Stimulated activated CD8-positive, alpha-beta memory T cell treated with anti-CD3 and anti-CD28 coated beads, Interleukin-15, amount 100 ng/mL, for 1 hour (primary cell): Measurements from ENCODE around the gene BTBD16.

Source experiments
- DNase-seq: peaks from one replicate; pipeline ENCODE4 v3.0.0-alpha.2; 2020; ENCODE audit warnings: low read depth

BTBD16 gene

DNA sequence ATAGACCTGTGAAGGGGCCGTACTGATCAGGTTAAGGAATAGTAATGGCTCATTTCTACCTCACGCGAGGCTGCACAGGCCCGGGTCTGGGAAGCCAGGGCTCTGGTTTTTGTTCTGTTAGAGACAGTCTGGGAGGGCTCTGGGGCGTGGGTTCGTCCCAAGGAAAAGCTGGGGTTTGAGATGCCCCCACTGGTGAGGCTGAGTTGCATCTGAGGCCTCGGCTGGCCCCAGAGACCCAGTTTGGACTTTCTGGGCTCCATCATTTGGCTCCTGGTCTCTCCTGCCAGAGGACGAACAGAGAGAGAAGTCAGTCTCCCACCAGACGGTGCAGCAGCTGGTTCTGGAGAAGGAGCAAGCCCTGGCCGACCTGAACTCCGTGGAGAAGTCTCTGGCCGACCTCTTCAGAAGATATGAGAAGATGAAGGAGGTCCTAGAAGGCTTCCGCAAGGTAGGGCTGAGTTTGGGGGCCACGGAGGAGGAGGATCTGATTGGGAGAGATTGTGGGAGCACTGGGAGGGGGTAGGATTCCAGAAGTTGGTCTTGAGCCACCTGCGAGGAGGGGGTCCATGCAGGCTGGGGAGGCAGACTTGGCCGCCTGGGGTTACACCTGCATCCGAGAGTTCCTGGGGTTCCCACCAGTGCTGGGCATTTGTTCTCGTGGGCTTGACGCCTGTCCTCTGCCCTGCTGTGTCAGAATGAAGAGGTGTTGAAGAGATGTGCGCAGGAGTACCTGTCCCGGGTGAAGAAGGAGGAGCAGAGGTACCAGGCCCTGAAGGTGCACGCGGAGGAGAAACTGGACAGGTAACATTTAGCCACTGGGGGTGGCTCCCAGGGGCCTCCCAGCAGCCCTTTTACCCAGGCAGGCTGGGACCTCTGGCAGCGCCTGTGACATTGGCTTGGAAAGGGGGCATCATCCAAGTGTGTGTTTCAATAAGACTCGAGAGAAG, 22.5 kb upstream of the BTBD16 start:
- DNase-seq, result no peak

DNA sequence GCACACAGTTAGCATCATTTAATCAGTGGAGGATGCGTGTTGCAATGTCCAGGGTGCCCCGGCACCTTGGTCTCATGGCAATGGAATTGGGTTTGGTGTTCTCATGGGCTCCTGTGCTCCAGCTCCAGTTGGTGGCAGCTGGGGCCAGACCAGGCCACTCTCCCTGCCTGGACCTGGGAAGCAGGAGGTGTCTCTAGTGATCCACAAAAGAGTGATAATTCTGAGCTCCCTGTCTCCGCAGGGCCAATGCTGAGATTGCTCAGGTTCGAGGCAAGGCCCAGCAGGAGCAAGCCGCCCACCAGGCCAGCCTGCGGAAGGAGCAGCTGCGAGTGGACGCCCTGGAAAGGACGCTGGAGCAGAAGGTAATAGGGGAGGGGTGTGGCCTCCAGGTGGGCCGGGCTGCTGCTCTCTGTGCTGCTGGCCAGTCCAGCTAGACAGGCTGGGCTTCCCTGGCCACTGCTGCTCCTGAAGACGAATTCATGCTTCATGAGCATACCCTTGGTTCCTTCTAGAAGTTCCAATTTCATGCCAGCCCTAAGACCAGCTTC, 21.7 kb upstream of the BTBD16 start:
- DNase-seq, result no peak

DNA sequence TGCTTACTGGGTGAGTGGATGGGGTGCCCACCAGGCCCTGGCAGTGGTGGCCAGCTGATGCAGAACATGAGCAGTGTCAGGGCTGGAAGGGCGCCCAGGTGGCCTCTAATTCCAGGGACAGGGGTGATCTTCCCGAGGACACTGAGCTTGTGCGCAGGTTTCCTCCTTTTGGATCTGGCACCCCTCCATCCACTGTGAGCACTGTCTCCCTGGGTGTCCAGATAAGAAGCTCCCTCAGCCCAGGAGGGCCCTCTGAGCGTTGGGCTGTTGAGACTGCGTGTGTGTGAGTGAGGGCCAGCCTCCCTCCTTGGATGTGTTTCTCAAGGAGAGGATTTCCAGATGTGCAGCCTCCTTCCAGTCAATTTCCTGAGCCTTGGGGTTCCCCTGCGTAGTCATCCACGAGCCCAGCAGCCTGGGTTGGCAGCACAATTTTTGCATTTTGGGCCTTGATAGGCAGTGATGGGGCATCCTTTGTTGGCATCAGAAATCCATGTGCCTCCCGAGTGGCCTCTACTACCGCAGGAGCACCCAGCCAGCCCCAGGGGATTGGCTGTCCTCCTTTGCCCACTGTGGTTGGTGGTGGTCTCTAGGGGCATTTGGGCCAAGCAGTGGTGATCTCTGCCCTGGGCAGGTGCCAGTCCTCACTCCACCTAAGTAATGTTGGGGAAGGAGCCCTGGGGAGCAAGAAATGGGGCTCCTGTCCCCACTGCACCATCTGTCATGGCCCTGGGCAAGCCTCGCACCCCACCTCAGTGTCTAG, 20.9 kb upstream of the BTBD16 start:
- no peak for DNase-seq

DNA sequence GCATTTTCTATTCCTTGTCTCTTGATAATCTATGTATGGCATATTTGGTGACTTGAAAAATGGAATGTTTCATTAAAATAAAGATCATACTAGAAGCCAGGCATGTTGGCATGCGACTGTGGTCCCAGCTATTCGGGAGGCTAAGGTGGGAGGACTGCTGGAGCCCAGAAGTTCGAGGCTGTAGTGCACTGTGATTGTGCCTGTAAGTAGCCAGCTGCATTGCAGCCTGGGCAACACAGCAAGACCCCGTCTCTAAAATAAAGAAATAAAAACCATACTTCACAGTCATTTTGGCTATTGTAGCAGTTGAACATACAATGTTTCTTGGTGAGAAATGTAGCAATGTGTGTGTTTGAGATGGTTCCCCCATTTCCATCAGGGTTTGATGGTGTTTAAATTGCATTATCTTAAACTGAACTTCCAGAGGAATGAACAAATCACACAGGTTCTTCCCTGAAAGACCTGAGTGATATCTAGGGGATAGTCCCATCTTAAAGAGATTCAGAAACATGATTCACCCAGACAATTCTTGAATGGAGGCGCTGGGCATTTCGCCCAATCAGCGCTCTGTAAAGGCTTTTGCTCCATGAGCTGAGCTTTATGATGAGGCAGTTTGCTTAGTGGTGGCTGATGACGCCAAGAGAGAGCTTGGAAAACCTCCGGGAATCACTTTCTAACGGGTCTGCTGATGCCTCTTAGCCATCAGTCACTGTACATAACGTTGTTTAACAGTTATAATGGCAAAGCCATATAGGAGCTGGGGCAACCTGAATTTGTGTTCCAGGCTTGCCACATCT, 19.4 kb upstream of the BTBD16 start:
- no peak for DNase-seq

DNA sequence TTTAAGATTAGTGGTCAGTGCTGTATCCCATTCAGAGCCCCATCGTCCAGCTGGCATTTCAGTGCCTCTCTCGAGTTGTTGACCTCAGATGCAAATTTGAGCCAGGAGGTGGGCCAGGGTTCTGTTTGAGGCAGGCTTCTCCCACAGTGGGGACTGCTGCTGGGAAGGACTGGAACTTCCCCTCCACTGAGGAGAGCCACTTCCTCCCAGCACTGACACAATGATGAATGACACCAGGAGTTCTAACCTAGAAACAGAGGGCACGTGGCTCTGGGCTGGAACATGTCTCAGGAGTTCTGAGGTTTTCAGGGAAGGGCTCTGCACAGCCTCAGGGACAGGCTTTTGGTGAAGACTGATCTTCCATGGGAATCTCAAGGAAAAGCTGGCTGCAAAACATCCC, 18.3 kb upstream of the BTBD16 start:
- no peak for DNase-seq

DNA sequence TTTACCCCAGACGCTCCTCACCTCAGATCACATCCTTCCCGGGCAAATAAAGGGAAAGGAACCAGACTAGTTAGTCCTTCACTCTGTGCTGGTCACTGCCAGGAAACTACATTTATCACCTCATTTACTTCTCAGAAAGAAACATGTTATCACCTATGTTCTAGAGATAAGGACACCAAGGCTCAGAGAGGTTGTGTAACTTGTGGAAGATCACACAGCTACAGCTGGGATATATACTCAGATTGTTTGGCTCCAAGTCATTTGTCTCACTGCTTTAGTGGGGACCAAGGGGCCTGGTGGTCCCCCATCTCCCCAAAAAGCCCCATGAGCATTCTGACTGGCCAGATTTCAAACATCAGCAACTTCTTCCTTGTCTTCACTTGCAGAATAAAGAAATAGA, 17.5 kb upstream of the BTBD16 start:
- DNase-seq, result no peak

DNA sequence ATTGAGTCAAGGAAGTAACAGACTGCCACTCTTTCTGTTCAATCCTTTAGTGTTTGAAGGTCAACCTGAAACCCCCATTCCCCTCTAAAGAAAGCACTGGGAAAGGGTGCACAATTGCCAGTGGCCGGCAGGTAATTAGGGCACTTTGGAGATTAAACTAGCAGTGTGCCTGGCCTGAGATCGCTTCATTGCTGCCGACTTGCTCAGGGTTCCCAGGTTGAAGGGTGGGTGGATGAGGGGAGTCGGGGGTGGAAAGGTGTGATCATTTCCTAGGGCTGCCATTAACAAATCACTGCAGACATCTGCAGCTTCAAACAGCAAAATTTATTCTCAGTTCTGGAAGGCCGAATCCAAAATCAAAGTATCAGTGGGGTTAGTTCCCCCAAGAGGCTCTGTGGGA, 16.3 kb upstream of the BTBD16 start:
- DNase-seq, result no peak

DNA sequence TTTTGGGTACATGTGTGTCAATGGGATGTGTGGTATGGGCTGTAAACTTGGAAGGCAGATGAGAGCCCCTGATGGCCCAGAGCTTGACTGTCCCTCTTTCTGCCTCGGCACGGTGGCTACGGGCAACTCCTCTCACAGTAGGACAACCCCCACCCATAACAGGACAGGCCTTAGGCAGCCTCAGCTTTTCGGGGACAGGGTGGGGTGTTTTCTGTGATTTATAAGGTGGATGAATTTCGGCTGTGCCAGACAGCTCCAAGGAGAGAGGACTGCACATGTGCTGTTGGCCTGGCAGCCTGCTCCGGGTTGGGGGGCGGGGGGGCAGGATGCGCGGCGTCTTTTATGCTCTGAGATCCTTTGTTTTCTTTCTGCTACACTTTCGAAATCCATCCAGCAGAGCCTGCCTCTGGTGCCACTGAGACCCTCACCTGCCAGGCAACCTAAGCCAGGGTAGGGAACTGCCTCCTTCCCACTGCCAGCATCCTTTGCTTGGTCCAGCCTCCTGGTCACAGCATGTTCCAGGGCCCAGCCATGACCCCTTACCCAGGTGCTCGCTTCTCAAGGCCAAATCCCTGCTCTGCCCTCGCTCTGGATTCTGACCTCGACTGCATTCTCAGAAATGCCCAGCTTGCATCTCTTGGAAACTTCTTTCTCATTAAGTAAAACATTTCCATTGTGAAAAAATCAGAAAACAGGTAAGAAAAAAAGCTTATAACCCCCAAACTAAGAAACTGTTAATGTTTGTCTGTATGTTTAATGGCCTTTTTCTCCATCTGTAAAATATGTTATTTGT, 15.4 kb upstream of the BTBD16 start:
- no peak for DNase-seq

DNA sequence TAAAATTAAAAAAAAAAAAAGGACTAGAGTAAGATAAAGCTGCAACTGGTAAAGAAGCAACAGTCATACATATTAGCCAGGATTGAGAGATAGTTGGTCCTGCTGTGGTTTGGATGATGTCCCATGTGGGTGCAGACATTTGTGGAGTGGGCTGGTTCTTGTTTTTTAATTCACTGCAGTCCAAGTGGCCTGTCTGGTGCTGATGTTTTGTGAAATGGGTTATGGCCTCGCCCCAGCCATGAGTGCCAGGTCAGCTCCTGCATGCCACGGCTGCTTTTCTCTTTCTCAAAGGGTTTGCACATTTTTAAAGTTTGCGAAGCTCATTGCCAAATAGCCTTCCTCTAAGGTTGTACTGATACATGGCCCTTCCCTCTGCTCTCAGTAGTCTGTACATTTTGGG, 14.1 kb upstream of the BTBD16 start:
- DNase-seq, result no peak

DNA sequence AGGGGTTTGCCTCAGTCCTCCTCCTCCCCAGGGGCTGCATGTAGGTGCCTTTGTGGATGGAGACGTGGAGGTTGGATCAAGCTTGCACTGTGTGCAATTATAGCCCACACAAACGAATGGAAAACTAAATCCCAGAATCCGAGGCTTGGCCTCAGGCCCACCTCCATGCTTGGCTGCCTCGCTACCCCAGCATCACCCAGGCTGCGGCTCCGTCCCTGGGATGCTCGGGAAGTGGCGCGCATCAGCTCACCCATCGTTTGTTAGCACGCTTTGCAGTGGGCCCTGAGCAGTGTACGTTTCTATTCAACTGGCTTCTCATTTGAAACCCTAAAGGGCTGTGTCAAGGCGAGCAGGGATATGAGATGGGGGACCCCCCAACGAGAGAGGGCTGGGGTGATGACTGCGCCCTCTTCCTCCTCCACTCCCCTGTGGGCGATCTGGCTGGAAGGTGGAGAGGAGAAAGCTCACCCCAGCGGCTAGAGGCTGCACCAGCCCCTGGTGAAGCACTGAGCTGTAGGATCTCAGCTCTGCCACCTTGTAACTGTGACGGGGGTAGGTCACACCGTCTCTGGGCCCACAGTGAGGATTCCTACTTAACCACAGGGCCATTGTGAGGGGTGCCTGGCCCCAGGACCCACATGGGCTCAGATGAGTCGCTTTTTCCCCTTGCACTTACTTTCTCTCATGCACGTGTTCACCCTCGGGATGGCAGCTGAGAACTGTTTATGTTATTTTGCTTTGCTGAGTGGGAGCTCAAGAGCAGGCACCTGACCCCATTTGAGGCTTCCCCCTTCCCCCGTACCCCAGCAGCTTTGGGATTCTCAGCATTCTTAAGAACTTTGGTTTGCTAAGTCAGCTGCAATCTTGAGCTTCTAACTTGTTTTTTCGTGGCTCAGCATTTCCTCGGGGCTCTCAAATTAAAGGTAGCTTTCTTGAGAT, 12.7 kb upstream of the BTBD16 start:
- no peak for DNase-seq

DNA sequence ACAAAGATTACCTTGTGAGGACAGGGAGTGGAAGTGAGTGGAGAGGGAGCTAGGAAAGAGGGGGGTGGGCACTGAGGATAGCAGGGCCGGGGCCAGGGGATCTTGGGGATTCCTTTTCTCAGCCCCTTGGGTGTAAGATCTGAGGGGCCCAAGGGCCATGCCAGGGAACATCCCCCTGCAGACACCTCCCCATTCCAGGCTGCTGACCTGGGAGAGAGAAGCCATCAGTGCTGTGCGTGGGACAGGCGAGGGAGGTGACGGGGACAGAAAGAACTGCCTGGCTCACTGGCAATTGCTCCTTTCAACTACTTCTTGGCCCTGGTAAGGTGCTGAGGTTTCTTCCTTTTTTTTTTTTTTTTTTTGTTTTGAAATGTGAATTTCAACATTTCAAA, 12.0 kb upstream of the BTBD16 start:
- no peak for DNase-seq

DNA sequence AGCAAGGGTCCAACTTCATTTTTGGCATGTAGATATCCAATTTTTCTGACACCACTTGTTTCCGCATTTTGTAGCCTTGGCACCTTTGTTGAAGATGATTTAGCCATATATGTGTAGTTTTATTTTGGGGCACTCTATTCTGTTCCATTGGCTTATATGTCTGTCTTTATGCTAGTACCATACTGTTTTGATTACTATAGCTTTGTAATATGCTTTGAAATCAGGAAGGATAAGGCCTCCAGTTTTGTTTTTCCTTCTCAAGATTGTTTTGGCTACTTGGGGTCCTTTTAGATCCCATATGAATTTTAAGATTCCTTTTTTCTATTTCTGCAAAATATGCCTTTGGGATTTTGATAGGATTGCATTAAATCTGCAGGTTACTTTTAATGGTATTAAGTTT, 9.5 kb upstream of the BTBD16 start:
- no peak for DNase-seq

DNA sequence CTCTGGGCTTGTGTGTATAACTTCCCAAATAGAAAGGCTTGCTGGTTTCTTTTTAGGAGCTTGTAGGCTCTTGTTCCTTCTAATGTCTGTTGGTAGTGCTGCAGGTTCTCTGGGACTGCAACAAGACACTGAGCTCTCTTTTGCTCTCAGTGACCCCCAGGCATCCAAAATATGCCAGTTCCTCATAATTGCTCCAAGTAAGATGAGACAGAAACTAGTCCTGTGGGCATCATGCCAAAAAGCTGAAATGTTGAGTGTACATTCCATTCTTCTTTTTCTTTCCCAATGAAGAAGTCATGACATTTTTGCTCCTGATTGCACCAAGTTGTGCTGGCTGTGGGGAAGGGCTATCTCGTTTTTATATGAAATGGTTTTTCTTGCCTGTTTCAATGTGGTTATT, 7.1 kb upstream of the BTBD16 start:
- no peak for DNase-seq

DNA sequence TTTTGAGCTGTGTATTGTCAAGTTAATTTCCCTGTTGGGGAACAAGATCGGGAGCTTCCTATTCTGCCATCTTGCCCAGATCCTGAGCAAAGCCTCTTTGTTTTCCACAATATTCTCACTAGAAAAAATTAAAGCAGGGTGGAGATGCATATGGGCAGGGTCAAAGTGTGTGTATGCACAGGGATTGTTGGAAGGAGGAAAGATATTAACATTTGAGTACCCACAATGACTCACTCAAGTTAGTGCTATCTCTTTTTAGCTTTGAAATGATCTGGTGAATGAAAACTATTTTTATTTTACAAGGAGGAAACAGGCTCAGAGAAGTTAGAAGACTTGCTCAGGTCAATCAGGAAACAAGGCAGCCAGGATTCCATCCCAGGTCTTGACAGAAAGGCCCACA, 6.7 kb upstream of the BTBD16 start:
- DNase-seq, result no peak

DNA sequence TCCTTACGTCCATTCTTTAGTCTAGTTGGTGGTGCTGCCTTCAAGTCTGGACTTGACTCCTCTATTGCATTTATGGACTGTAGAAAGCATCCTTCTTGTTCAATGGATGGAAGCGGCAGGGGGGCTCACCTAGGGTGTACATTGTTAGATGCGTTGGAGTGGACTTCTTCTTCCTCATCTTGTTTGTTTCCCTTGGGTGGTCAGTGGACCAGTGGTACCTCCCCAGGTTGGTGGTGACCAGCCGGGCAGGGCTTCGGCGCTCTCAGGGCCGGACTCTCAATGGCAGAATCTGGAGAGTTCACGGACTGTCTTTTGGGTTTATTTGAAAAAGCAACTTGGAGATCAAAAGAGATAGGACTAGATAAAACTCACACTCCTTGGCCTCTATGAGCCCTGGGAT, 6.2 kb upstream of the BTBD16 start:
- no peak for DNase-seq

DNA sequence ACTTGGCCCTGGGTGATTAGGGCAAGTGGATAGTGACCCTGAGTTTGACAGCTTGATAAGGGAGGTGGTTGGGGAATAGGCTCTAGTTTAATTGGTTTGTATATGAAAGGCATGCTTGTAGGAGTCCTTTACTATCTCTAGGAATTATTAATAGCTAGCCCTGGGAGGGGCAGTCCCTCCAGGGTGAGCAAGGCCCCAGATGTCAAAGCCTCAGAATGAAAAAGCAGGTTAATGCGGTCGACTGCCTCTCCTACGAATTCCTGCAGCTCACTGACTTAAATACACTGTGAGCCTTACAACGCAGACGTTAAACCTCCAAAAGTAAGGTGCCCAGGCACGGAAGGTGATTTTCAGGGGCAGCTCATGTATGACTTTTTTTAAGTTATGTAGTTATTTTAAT, 5.2 kb upstream of the BTBD16 start:
- DNase-seq, result no peak

DNA sequence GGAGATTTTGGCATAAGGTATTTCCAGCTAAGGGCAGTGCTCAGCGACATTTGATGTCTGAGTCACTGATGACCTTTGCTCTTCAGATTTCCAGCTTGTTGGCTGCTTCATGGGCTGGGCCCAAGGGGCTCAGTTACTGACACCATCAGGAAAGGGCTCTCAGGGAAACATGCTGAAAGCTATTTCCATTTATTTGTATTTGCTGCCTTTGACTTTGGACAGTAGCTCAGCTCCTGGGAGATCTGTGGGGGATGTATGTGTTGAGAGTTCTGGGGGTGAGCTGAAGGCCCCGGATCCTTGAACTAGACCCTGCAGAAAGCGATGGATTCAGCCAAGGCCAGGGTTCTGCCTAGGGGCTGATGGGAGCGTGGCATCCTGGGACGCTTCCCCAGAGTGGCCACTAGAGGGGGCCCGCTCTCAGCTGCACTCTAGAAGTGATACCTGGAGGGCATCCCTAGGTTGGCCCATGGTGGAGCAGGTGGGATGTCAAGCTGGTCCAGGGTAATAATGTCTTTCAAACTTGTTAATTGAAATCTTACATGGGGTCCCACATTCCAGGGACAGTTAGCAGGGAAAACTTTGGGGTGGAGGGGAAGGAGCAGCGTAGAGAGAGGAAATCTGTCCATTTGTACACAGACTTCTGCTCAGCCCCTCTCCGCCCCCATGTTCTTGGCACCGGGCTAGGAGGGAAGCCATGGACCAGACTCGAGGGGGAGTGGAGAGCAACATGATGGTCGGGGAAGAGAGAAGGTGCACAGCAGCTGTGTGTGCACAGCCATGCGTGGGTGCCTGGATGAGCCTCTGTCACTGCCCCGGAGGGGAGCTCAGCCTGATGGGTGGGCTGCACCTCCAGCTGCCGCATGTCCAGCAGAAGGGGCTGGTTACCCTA, 3.0 kb upstream of the BTBD16 start:
- peak; percentile 19 for DNase-seq

DNA sequence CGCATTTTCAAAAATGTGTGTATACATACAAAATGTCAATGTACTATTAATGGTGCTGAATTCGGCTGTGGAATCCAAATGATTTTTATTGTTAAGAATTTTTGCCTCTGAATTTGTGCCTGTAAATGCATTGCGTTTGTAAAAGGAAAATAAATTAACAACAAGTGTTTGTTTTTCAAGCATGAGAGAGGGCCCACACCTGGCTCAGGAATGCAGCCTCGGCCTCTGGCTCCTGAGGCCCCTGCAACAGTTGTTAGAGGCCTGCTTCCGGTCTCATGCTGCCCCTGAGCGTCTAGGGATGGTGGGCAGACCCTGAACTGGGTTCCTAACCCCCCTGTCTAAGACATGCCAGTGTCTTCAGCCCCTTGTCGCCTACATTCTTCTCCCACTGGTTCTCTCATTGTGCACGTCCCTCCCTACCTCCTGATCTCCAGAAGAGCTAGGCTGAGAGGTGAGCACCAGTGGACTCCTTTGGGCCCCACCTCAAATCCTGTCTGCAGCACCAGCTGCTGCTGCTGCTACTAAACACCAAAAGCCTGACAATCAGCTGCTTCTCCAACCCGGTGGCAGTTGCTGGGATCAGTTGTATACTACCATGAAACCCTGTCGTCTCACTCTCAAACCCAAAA, 1.9 kb upstream of the BTBD16 start:
- DNase-seq, result no peak
